Measurements from ENCODE around the gene DTNBP1.

DNA sequence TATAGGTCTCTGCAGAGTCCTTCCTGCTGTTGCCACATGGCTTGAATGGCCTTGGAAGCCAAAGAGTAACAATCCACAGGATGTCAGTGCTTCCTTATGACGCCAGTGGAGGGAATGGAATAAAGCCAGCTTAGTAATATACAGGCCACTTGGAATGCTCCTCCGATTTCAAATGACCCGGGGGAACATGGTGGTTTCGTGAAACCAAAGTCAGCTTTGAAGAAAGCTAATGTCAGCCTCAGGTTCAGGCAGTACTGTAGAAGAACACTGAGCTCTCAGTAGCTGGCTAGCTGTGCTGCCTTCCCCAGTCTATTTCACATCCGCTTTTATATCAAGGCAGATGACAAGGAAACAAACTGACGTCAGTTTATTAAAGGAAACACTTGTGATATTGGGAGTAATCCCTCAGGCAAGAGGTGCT lies 189.1 kb downstream of the DTNBP1 start:
- TF ChIP-seq POLR2AphosphoS5 (IDR thresholded peaks at IDR 0.05; ENCODE audit: insufficient read depth, low read depth, low read length) (no peak), EZH2 (IDR thresholded peaks at IDR 0.05; ENCODE audit: borderline replicate concordance, low read depth, low read length, severe bottlenecking) (no peak), POLR2A (IDR thresholded peaks at IDR 0.05; ENCODE audit: low read depth, low read length) (no peak)
